GM12878 (cell line): ENCODE data around the gene DPYSL3. TPM values are rescaled to one million over a fixed set of nuclear protein-coding genes. Genes with fewer than 3 reads are reported as not detected.

Experiments
- ATAC-seq: fragments of 200-7000 bp; cut with Tn5 transposase; 3 replicates; pipeline ENCODE4 v1.9.1; 2020; ENCODE audit warnings: mild to moderate bottlenecking, moderate library complexity
- BruUV-seq: library from RNA; stranded (reverse); fragments of 400-500 nt; replicated peaks from 2 replicates; lab custom pipeline; 2021; lab: Mats Ljungman, UMichigan
- CTCF ChIA-PET: fragments of 300-600 bp; sonication (Branson Sonifier 250); formaldehyde crosslinking; extraction: SDS; loops from one replicate; lab custom pipeline; 2021; ENCODE audit warnings: inconsistent platforms; lab: Yijun Ruan, JAX
- POLR2A ChIA-PET: fragments of 350-600 bp; formaldehyde crosslinking; extraction: SDS; loops from one replicate; lab custom pipeline; 2021; ENCODE audit warnings: inconsistent platforms; lab: Charles Lee
- RAD21 ChIA-PET: fragments of 300-600 bp; sonication (Branson Sonifier 250); formaldehyde crosslinking; loops from one replicate; lab custom pipeline; 2023; ENCODE audit warnings: antibody characterized with exemption; ENCODE audit not compliant: unreplicated experiment; lab: Charles Lee
- SMC1A ChIA-PET: fragments of 300-600 bp; sonication (Branson Sonifier 250); formaldehyde crosslinking; loops from one replicate; lab custom pipeline; 2023; ENCODE audit not compliant: unreplicated experiment, uncharacterized antibody; lab: Charles Lee
- DNase-seq: peaks from one replicate; pipeline ENCODE4 v3.0.0-alpha.2; 2011; ENCODE audit warnings: low read depth, low spot score
- FAIRE-seq: peaks from 3 replicates; lab custom pipeline; 2011; peaks lifted over from hg19 to GRCh38; lab: Jason Lieb, UNC
- H2AFZ ChIP-seq: 2 replicates; pipeline ENCODE4 v1.6.0; 2011; ENCODE audit warnings: low read depth, low read length, control low read depth; ENCODE audit not compliant: control insufficient read depth
- H3K27ac ChIP-seq: 2 replicates; pipeline ENCODE4 v1.5.1; 2011; ENCODE audit warnings: control low read depth; ENCODE audit not compliant: control insufficient read depth, insufficient read depth
- H3K27me3 ChIP-seq, 2 experiments: replicated peaks in 1 of 2; 2 replicates each; pipeline versions ENCODE4 v1.6.0 to v1.6.1; 2011; ENCODE audit warnings: low read length in 1 of 2; ENCODE audit not compliant: control insufficient read depth in 2 of 2, insufficient read depth in 2 of 2
- H3K36me3 ChIP-seq, 2 experiments: 2 replicates each; pipeline ENCODE4 v1.5.1; 2011; ENCODE audit warnings: low read length in 1 of 2; ENCODE audit not compliant: control insufficient read depth in 2 of 2, insufficient read depth in 2 of 2
- H3K4me1 ChIP-seq: 2 replicates; pipeline ENCODE4 v1.6.1; 2011; ENCODE audit warnings: mild to moderate bottlenecking, low read length, moderate library complexity, mixed read lengths; ENCODE audit not compliant: control insufficient read depth, insufficient read depth
- H3K4me2 ChIP-seq: 2 replicates; pipeline ENCODE4 v1.6.0; 2011; ENCODE audit warnings: control low read depth; ENCODE audit not compliant: control insufficient read depth, insufficient read depth
- H3K4me3 ChIP-seq: fragments of 200-600 bp; sonication (generic); 2 replicates; pipeline ENCODE4 v1.5.1; 2016
- H3K79me2 ChIP-seq: 2 replicates; pipeline ENCODE4 v1.6.0; 2011; ENCODE audit warnings: low read length; ENCODE audit not compliant: control insufficient read depth, insufficient read depth
- H3K9ac ChIP-seq: 2 replicates; pipeline ENCODE4 v1.8.0; 2011; ENCODE audit warnings: low read length, control low read depth, mixed read lengths; ENCODE audit not compliant: control insufficient read depth, insufficient read depth
- H3K9me3 ChIP-seq: replicated peaks from 3 replicates; pipeline ENCODE4 v1.5.1; 2011; ENCODE audit warnings: mild to moderate bottlenecking, low read length; ENCODE audit not compliant: control insufficient read depth, insufficient read depth
- H4K20me1 ChIP-seq: 2 replicates; pipeline ENCODE4 v1.6.0; 2011; ENCODE audit not compliant: control insufficient read depth, insufficient read depth
- CREB1 ChIP-seq: IDR thresholded peaks from 2 replicates; pipeline ENCODE4 v1.6.1; 2012; ENCODE audit warnings: low read depth, mild to moderate bottlenecking, inconsistent platforms
- EGR1 ChIP-seq, 2 experiments: IDR thresholded peaks; 1 replicate in 1 of 2; 2 replicates in 1 of 2; pipeline ENCODE4 v1.6.1; 2011 to 2012; ENCODE audit warnings: low read depth in 2 of 2, low read length in 2 of 2, borderline replicate concordance in 1 of 2, mild to moderate bottlenecking in 1 of 2, moderate library complexity in 1 of 2
- ESRRA ChIP-seq: IDR thresholded peaks from 2 replicates; pipeline ENCODE4 v1.6.1; 2012; ENCODE audit warnings: mild to moderate bottlenecking, low read length, improper control_type of control experiment
- FOXK2 ChIP-seq: fragments of 450-650 bp; IDR thresholded peaks from 2 replicates; pipeline ENCODE4 v1.6.1; 2017; ENCODE audit warnings: mild to moderate bottlenecking, moderate library complexity
- FOXM1 ChIP-seq: IDR thresholded peaks from 2 replicates; pipeline ENCODE4 v1.6.1; 2012; ENCODE audit warnings: low read depth, mild to moderate bottlenecking, inconsistent platforms, low read length, moderate library complexity
- HCFC1 ChIP-seq: fragments of 150-350 bp; IDR thresholded peaks from 2 replicates; pipeline ENCODE4 v1.6.1; 2014; ENCODE audit warnings: low read length
- KDM1A ChIP-seq: fragments of 200-600 bp; sonication (generic); IDR thresholded peaks from 2 replicates; pipeline ENCODE4 v1.6.1; 2016; ENCODE audit warnings: borderline replicate concordance
- RAD51 ChIP-seq: fragments of 450-650 bp; IDR thresholded peaks from 2 replicates; pipeline ENCODE4 v1.6.1; 2016; ENCODE audit warnings: moderate library complexity, mild to moderate bottlenecking, inconsistent platforms
- RCOR1 ChIP-seq: conservative IDR thresholded peaks from 2 replicates; pipeline ENCODE4 v1.6.1; 2012; ENCODE audit warnings: low read depth, low read length, improper control_type of control experiment
- SPI1 ChIP-seq: IDR thresholded peaks from 2 replicates; pipeline ENCODE4 v1.6.1; 2011; ENCODE audit warnings: low read depth, mild to moderate bottlenecking, low read length, moderate library complexity, borderline replicate concordance; ENCODE audit not compliant: insufficient read depth
- TARDBP ChIP-seq: IDR thresholded peaks from 2 replicates; pipeline ENCODE4 v1.6.1; 2016; ENCODE audit warnings: borderline replicate concordance
- WGBS: methylation state at CpG from one replicate; pipeline ENCODE4 v1.1.6; 2016; ENCODE audit warnings: low lambda C conversion rate; ENCODE audit not compliant: insufficient replicate concordance, insufficient coverage; ENCODE audit errors: missing lambda C conversion rate; 5-methylcytosine and 5-hydroxymethylcytosine counted together
- in situ Hi-C: fragments of 300-500 bp; cut with MboI; formaldehyde crosslinking; loops from 9 replicates; pipeline ENCODE4 v1.14.3; 2018; ENCODE audit warnings: mixed read lengths
- intact Hi-C: fragments of 100-400 bp; cut with micrococcal nuclease; formaldehyde crosslinking; loops from one replicate; pipeline ENCODE4 v1.14.2; 2022; ENCODE audit not compliant: unreplicated experiment
- polyA plus RNA-seq, 11 experiments: library from polyadenylated mRNA; depleted of rRNA in 4 of 11; unstranded in 6 of 11; stranded (reverse) in 5 of 11; fragments of >200 nt; fragmentation: Nextera tagmentation in 4 of 11; fragmentation: Illumina TruSeq in 1 of 11; extraction: Ambion mirVana in 4 of 11; extraction: Trizol in 1 of 11; gene quantifications; 1 replicate in 1 of 11; 2 replicates in 10 of 11; pipeline versions ENCODE4 v1.2.1 to v1.2.3, GENCODE V29; 2011 to 2016; ENCODE audit warnings: inconsistent platforms in 2 of 11, missing spikeins in 2 of 11, low read depth in 1 of 11
- total RNA-seq, 4 experiments: library from RNA; depleted of rRNA in 3 of 4; stranded (reverse); fragments of >200 nt in 3 of 4; fragmentation: Illumina TruSeq in 1 of 4; extraction: Trizol in 1 of 4; gene quantifications; 2 replicates each; pipeline versions ENCODE4 v1.2.1 to v1.2.3, GENCODE V29; 2013 to 2021
- TF ChIP-seq, protein P1 (sequence below): fragments of 450-650 bp; IDR thresholded peaks from 2 replicates; pipeline ENCODE4 v1.6.1; 2018; ENCODE audit warnings: mild to moderate bottlenecking, low read depth, moderate library complexity; ENCODE audit not compliant: partially characterized antibody

DPYSL3 gene
- total and polyA plus RNA-seq, 10 of the 15 experiments (the other 5 are each of a cell fraction or from before 2014, with no cell fraction given) = 0.08 to 1.5 (median 0.45) TPM; not detected in 1

DNA sequence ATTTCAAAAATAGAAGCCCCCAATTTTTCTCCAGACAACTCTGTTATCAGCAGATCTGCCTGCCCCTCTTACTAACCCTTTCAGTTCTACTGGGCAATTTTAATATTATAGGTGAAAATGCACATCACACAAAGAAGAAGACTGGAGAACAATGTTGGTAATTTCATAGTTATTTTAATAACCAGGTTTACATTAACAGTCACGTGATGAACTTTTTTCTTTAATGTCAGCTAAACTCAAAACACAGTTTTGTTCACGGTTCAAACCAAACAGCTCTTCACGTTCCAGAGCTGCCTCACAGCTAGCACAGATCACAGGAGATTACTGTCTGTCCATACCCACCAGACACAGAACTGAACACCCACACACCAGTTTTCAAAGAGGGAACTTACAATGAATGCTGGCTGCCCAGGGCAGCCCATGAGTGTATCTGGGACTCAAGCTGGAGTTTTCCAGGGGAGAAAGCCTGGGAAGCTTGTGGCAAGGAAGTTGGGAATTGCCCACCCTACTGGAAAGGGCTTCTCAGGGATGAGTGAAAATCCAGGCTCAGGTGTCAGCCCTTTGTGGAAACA is 119.1 kb downstream of the DPYSL3 start:
- 0% methylated on average over 3 of the region's 3 CpGs for WGBS
- Histone ChIP-seq H3K27ac (no peak overlapping the region), H3K4me3 (no peak overlapping the region), H3K9me3 (no peaks in the 10 kb centered on the region), H3K4me1 (no peaks in the 10 kb centered on the region), H2AFZ (no peak overlapping the region), H3K79me2 (no peaks in the 10 kb centered on the region), H3K9ac (no peak overlapping the region), H3K4me2 (no peak overlapping the region), H4K20me1 (no peaks in the 10 kb centered on the region), H3K36me3 (no peaks in the 10 kb centered on the region), H3K27me3 (peaks cover 0 to 4% of the 10 kb centered on the region in 2 experiments; a peak in 3 of 4 replicates)
- no TSS peak for BruUV-seq
- ChIA-PET POLR2A (no interaction called here), CTCF (interaction anchor here (0.6 to 4.9 kb wide), 10 partner anchors 10 to 296 kb away, joined by 3 to 34 read pairs (median 8); no protein-coding TSS in a partner anchor), SMC1A (interaction anchor here (0.8 to 3.3 kb wide), 7 partner anchors 10 to 293 kb away, joined by 3 to 11 read pairs (median 4); no protein-coding TSS in a partner anchor), RAD21 (interaction anchor here (0.6 to 1.4 kb wide), 4 partner anchors 14 to 1708 kb away, joined by 3 to 4 read pairs (median 3); no protein-coding TSS in a partner anchor)
- in situ Hi-C loops (no loop called here), intact Hi-C loops (loop anchor here (5.0 kb wide), 1 partner anchor 168 kb away; no protein-coding TSS in a partner anchor)
- DNase-seq (no peak), FAIRE-seq (no peak), ATAC-seq (no peak; the same call in 2 of the 3 replicates)
- TF ChIP-seq FOXK2 (no peak), RAD51 (peak; percentile 65; the same call in 1 of the 2 replicates)

DNA sequence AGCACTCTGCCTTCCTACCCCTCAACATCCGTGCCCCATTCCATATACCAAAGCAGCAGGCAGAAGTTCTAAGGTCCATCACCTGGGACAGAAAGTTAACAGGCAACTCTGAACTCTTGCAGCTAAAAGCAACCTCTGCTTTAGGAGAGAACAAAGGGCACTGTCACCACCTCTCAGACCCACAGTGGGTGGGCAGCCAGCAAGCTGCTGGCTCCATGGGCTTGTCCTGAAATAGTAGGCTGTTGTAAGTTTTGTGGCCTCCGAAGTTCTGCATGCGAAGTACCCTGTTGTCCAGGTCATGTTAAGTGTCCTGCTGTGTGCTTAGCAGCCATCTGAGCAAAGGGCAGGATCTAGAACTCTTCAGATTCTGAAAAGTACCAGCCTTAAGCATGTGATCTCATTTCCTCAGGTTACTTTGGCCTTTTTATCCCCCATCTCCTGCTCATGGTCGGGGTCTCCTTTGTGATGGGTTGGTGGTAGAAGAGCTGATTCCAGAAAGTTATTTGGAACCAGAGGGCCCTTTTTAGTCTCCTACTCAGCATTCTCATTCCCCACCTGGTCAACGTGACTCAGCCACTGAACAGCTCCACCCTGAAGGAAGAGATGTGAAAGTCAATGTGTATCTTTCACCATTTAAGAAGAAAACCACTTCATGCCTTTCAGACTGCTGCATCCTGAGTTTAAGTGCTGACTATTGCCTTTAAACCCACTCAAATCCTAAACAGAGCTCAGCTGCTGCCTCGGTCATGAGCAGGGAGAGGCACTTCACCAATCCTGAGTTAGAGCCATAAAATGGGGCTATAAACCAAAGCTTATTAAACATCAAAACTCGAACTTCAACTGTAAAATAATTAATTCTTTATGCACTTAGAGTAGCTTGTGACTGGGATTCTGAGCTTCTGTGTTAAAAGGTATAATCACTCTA is 121.4 kb downstream of the DPYSL3 start:
- H3K9ac ChIP-seq = no peak overlapping the region
- no peaks in the 10 kb centered on the region for H3K79me2 ChIP-seq
- no peaks in the 10 kb centered on the region for H3K4me1 ChIP-seq
- FAIRE-seq = no peak
- intact Hi-C loops = no loop called here
- ChIA-PET SMC1A (interaction anchor here (0.6 to 3.3 kb wide), 7 partner anchors 9 to 291 kb away, joined by 3 to 11 read pairs (median 3); no protein-coding TSS in a partner anchor), CTCF (interaction anchor here (0.6 to 3.0 kb wide), 9 partner anchors 9 to 200 kb away, joined by 3 to 15 read pairs (median 4); no protein-coding TSS in a partner anchor), POLR2A (no interaction called here), RAD21 (interaction anchor here (0.8 kb wide), 1 partner anchor 19 kb away, joined by 3 read pairs; no protein-coding TSS in a partner anchor)
- no peaks in the 10 kb centered on the region for H4K20me1 ChIP-seq
- 13% methylated on average over 7 of the region's 7 CpGs for WGBS
- BruUV-seq = no TSS peak
- H3K27ac ChIP-seq = no peak overlapping the region
- H3K9me3 ChIP-seq = no peaks in the 10 kb centered on the region
- in situ Hi-C loops = no loop called here
- H3K27me3 ChIP-seq = peaks cover 0 to 5% of the 10 kb centered on the region in 2 experiments; a peak in 3 of 4 replicates
- H3K36me3 ChIP-seq = no peaks in the 10 kb centered on the region
- H3K4me3 ChIP-seq = no peak overlapping the region
- no peak overlapping the region for H3K4me2 ChIP-seq
- DNase-seq = no peak
- no peak for ATAC-seq
- no peak overlapping the region for H2AFZ ChIP-seq
- TF ChIP-seq SPI1 = no peak
- TF ChIP-seq ESRRA = no peak
- no peak for TF ChIP-seq HCFC1
- no peak for TF ChIP-seq RCOR1
- TF ChIP-seq KDM1A = no peak
- no peak for TF ChIP-seq TARDBP
- no peak for TF ChIP-seq EGR1 (IDR thresholded peaks at IDR 0.05; ENCODE audit: borderline replicate concordance in 1 of 2, low read depth in 2 of 2, low read length in 2 of 2)
- TF ChIP-seq FOXM1 = no peak
- no peak for TF ChIP-seq CREB1
- TF ChIP-seq, protein P1, sequence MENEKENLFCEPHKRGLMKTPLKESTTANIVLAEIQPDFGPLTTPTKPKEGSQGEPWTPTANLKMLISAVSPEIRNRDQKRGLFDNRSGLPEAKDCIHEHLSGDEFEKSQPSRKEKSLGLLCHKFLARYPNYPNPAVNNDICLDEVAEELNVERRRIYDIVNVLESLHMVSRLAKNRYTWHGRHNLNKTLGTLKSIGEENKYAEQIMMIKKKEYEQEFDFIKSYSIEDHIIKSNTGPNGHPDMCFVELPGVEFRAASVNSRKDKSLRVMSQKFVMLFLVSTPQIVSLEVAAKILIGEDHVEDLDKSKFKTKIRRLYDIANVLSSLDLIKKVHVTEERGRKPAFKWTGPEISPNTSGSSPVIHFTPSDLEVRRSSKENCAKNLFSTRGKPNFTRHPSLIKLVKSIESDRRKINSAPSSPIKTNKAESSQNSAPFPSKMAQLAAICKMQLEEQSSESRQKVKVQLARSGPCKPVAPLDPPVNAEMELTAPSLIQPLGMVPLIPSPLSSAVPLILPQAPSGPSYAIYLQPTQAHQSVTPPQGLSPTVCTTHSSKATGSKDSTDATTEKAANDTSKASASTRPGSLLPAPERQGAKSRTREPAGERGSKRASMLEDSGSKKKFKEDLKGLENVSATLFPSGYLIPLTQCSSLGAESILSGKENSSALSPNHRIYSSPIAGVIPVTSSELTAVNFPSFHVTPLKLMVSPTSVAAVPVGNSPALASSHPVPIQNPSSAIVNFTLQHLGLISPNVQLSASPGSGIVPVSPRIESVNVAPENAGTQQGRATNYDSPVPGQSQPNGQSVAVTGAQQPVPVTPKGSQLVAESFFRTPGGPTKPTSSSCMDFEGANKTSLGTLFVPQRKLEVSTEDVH = no peak
